BE2C (cell line): ENCODE results near the gene ADGRF4.

Experiments used
- DNase-seq: peaks from one replicate; pipeline ENCODE4 v3.0.0-alpha.2; 2020
- H3K27me3 ChIP-seq: fragments of 250-450 bp; sonication (Bioruptor Pico); 2 replicates; pipeline ENCODE4 v1.5.1; 2020; ENCODE audit warnings: mild to moderate bottlenecking
- H3K36me3 ChIP-seq: fragments of 250-450 bp; sonication (Bioruptor Pico); 2 replicates; pipeline ENCODE4 v1.5.1; 2020; ENCODE audit warnings: mild to moderate bottlenecking
- H3K4me1 ChIP-seq: fragments of 250-450 bp; sonication (Bioruptor Pico); 2 replicates; pipeline ENCODE4 v1.5.1; 2020
- H3K4me3 ChIP-seq: 2 replicates; pipeline ENCODE4 v1.5.1; 2011; ENCODE audit warnings: low read depth, low read length
- H3K9me3 ChIP-seq: fragments of 250-450 bp; sonication (Bioruptor Pico); 2 replicates; pipeline ENCODE4 v1.5.1; 2020
- CTCF ChIP-seq: IDR thresholded peaks from 2 replicates; pipeline ENCODE4 v1.5.1; 2012; ENCODE audit warnings: mild to moderate bottlenecking, low read depth, low read length

ADGRF4 gene

GRCh38 chr6:47709160-47709559, 10.8 kb downstream of the ADGRF4 start:
- DNase-seq = no peak
- Histone ChIP-seq H3K27me3 (peaks cover 7% of the 10 kb centered on the region), H3K4me3 (no peak overlapping the region), H3K9me3 (no peaks in the 10 kb centered on the region), H3K4me1 (no peaks in the 10 kb centered on the region), H3K36me3 (no peaks in the 10 kb centered on the region)
- TF ChIP-seq CTCF = no peak

DNA sequence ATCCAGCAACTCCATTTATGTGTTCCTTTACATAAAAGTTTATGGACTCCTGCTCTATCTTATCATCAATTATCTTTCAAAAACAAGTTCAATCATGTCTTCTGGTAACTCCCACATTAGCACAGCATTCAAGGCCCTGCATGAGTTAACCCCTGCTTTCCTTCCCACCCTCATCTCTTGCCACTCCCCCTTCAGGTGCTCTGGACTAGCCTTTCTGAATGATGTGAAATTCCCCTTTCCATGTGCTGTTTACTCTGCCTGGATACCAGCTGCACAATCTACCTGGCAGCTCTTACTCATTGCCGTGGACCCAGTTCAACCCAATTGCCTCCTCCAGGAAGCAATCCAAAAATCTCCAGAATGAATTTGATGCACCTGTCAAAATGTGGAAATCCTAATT, 11.9 kb downstream of the ADGRF4 start:
- Histone ChIP-seq H3K4me1 (no peaks in the 10 kb centered on the region), H3K4me3 (no peak overlapping the region), H3K9me3 (no peaks in the 10 kb centered on the region), H3K36me3 (no peaks in the 10 kb centered on the region), H3K27me3 (peaks cover 7% of the 10 kb centered on the region)
- no peak for DNase-seq
- no peak for TF ChIP-seq CTCF

GRCh38 chr6:47713200-47713599, 14.8 kb downstream of the ADGRF4 start:
- no peak overlapping the region for H3K4me3 ChIP-seq

GRCh38 chr6:47714802-47715201, 16.4 kb downstream of the ADGRF4 start:
- Histone ChIP-seq H3K27me3 (peaks cover 4% of the 10 kb centered on the region; the same call in 1 of the 2 replicates), H3K36me3 (no peaks in the 10 kb centered on the region)
- no peak for TF ChIP-seq CTCF

More at GRCh38 chr6:47713200-47713599, 14.8 kb downstream of the ADGRF4 start:
- no peak for DNase-seq
- Histone ChIP-seq H3K36me3 (no peaks in the 10 kb centered on the region), H3K27me3 (peaks cover 4% of the 10 kb centered on the region), H3K4me1 (no peaks in the 10 kb centered on the region), H3K9me3 (no peaks in the 10 kb centered on the region)
- TF ChIP-seq CTCF = no peak

DNA sequence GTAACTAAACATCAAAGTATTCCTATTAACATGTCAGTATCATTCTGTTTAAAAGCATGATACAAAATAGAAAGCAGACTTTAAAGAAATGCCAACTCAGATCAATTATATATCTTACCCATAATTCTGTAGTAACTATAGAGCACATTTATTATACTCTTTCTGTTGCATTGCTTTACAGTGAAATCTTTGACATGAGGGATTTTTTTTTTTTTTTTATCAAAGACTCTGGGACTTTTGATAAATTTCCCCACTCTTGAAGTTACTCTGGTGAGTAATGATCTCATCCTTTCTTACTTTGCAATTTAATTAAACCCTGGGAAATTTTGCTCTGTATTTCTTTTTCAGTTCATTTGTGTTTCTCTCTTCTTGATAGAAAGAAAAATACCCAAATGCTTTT, 17.4 kb downstream of the ADGRF4 start:
- Histone ChIP-seq H3K9me3 (no peaks in the 10 kb centered on the region), H3K4me1 (no peaks in the 10 kb centered on the region), H3K27me3 (peaks cover 9% of the 10 kb centered on the region; the same call in 1 of the 2 replicates), H3K36me3 (no peaks in the 10 kb centered on the region), H3K4me3 (no peak overlapping the region)
- no peak for TF ChIP-seq CTCF
- DNase-seq = no peak

More at GRCh38 chr6:47714802-47715201, 16.4 kb downstream of the ADGRF4 start:
- H3K9me3 ChIP-seq = no peaks in the 10 kb centered on the region
- no peak overlapping the region for H3K4me3 ChIP-seq
- no peaks in the 10 kb centered on the region for H3K4me1 ChIP-seq
- no peak for DNase-seq

- DNase-seq = no peak
- Histone ChIP-seq H3K27me3 (peaks cover 9% of the 10 kb centered on the region; the same call in 1 of the 2 replicates), H3K36me3 (no peaks in the 10 kb centered on the region), H3K9me3 (no peaks in the 10 kb centered on the region), H3K4me1 (no peaks in the 10 kb centered on the region), H3K4me3 (no peak overlapping the region)
- no peak for TF ChIP-seq CTCF
These were observed 17.8 kb downstream of the ADGRF4 start for GRCh38 chr6:47716207-47716606.
